ENCODE data around the gene MEIS3.
"Not testable (repeated sequence)": the region's sequence is repeated elsewhere in the genome, so short reads cannot be mapped to it uniquely, and the experiment has no call there.

MEIS3 gene

DNA sequence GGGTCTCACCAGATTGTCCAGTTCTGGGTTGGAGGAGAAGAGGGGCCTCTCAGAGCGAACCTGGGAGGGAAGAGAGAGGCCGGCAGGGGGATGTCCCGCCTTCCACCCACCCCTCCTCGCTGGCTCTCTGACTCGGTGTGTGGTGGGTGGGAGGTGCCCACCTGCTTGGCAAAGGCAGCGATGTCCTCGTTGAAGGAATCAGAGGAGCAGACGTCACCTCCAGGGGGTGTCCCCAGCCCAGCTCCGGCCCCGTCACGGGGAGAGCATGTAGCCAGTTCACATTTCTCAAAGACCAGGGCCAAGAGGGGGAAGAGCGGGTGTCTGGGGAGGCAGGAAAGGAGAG lies 2.7 kb downstream of the MEIS3 start:
- no peak for DNase-seq (ENCODE audit: low read depth in 2 of 2)

DNA sequence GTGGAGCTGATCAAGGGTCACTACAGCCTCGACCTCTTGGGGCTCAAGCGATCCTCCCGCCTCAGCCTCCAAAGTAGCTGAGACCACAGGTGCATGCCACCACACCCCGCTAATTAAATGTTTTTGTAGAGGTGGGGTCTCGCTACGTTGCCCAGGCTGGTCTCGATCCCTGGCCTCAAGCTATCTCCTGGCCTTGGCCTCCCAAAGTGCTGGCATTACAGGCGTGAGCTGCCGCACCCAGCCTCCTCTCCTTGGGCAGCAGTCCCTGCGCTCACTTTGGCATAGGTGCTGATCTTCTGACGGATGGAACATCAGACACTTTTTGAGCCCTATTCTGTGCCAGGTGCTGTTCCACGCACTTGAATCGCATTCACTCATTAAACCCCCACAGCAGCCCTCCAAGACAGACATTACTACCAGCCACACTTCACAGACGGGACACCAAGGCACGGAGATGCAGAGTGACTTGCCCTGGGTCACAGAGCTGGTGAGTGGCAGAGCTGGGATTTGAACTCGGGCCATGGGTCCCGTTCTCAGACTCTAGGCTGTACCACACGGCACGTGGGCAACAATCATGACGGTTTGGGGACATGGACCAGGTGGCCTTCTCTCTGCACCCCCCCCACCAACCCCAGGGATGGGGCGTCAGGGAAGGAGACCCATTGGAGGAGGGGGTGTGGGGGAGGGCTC lies 3.2 kb downstream of the MEIS3 start:
- no peak for DNase-seq (ENCODE audit: low read depth in 2 of 2)

DNA sequence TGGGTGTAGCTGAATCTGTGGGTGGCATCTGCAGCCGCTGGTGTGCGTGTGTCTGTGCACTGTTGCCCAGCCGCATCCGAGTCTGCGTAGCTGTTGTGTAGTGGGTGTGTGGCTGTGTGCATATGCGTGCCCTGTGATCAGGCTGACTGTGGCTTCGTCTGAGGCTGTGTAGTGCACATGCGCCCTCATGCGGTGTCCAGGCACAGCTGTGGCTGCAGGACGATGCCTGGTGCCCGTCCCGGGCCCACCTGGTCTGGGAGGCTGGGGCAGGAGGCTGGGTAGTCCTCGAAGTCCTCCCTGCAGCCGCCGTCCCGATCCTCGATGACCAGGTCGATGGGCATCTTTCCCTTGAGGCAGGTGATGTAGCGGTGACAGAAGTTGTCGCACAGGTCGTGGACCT lies 4.9 kb downstream of the MEIS3 start:
- DNase-seq (ENCODE audit: low read depth in 2 of 2), result no peak

DNA sequence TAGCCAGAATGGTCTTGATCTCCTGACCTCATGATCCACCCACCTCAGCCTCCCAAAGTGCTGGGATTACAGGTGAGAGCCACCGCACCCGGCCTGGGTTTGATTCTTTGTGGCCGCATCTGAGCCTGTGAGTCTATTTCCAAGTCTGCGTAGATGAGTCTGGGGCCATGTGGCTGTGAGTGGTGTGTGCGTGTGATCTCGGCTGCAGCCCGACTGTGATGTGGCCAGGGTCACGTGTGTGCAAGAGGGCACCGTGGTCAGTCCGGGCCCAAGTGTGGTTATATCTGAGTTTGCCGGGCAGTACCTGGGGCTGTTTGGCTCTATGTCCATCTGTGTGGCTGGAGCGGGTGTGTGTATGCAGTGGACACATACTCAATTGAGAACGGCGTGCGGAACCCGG lies 5.4 kb downstream of the MEIS3 start:
- DNase-seq (ENCODE audit: low read depth in 2 of 2), result no peak

DNA sequence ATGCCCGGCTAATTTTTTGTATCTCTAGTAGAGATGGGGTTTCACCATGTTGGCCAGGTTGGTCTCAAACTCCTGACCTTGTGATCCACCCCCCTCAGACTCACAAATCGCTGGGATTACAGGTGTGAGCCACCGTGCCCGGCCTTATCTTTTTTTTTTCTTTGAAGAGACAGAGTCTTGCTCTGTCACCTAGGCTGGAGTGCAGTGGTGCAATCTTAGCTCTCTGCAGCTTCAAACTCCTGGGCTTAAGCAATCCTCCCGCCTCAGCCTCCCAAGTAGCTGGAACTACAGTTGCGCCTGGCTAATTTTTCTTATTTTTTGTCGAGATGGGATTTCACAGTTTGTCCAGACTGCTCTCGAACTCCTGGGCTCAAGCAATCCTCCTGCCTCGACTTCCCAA lies 7.6 kb downstream of the MEIS3 start:
- not testable (repeated sequence) for DNase-seq (ENCODE audit: low read depth in 2 of 2)

DNA sequence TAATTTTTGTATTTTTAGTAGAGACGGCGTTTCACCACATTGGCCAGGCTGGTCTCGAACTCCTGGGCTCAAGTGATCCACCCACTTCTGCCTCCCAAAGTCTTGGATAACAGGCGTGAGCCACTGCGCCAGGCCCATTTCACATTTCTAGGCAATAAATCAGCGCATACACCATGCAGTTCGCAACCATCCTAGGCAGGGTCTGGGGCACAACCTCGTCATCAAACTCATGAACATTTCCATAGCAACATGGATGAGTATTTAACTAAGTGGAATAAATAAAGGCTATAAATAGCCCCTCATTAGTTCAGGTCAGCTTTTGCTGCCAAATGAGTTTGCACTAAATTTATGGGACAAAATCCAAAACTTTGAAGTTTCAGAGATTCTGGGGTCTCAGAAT lies 8.2 kb downstream of the MEIS3 start:
- no peak for DNase-seq (ENCODE audit: low read depth in 2 of 2)

DNA sequence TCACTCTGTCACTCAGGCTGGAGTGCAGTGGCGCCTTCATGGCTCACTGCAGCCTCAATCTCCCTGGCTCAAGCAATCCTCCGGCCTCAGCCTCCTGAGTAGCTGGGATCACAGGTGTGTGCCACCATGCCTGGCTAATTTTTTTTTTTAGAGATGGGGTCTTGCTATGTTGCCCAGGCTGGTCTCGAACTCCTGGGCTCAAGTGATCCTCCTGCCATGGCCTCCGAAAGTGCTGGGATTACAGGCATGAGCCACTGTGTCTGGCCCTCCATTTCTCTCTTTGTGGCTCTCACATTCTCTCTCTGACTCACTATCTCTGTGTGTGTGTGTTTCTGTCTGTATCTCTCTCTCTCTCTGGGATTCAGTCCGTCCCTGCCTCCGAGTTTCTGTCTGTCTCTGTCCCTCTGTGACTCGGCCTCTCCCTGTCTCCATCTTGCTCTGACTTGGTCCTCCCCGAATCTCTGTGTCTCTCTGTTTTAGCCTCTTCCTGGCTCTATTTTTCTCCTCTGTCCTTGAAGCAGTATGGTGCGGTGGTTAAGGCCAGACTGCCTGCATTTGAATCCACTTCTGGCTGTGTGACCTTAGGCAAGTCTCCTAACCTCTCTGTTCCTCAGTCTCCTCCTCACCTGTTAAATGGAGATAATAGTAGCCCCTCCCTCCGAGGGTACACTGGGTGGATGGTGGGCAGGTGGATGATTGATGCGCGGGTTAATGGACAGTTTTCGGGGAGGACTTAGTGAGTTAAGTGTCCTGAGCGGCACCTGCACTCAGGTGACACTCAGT lies 11.0 kb downstream of the MEIS3 start:
- no peak for DNase-seq (ENCODE audit: low read depth in 2 of 2)

DNA sequence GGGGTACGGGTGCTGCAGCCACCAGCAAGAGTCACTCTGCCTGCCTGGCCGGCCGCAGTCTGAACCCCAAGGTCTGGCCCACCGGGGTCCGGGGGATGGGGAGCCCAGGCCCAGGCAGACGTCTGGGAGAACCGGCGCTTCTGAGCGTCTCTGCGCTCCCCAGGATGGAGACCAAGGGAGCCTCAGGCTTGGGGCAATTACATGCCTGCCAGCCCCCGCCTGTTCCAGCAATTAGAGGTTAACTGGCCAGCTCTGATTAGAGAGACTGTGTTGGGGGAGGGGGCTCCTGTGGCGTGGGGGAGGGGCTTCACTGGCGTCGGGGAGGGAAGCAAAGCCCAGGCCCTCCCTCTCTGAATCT lies 11.9 kb downstream of the MEIS3 start:
- DNase-seq (ENCODE audit: low read depth in 2 of 2), result no peak

DNA sequence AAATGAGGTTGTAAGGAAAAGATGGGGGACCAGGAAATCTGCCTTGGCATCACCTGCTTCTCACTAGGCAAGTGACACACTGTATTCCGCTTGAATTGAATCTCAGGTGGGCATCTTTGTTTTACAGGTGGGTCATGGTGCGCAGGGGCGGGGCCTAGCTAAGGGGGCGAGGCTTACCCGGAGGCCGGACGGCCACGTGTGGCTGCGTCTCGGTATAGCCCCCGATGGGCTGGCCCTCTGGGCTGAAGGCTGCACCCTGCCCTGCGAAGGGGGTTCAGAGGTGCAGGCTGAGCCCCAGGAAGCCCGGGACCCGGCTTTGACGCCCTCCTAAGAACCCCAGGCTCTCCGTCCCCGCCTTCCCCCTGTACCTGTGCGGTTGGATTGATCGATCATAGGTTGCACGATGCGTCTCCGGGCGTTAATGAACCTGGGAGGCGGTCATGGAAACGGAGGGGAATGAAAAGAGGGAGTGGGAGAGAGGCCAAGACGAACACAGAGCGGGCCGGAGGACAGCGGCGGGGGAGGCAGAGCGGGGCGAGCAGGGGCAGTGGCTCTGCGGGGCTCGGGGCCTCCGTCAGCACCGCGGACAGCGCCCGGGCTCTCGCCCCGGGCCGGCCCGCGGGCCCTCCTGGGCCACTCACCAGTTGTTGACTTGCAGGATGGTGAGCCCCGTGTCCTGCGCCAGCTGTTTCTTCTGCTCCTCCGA lies 12.5 kb downstream of the MEIS3 start:
- no peak for DNase-seq (ENCODE audit: low read depth in 2 of 2)

DNA sequence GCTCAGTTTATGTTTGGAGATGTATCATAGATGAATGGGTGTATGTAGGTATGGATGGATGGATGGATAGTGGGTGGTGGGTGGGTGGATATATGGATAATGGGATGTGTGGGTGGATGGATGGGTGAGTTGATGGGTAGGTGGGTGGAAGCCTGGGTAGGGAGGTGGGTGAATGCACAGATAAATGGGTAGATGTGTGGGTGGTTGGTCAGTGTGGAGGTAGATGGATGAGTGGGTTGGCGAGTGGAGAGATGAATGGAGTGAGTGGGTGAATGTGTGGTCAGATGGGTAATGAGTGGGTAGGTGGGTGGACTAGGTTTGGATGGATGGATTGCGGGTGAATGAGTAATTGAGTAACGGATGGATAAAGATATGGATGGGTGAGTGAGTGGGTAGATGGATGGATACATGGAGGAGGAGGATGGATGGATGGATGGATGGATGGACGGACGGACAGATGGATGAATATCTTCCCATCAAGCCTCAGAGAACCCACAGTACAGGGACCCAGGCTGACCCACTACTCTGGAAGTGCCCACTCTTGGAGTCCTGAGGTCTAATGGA lies 13.4 kb downstream of the MEIS3 start:
- DNase-seq (ENCODE audit: low read depth in 2 of 2), result no peak

DNA sequence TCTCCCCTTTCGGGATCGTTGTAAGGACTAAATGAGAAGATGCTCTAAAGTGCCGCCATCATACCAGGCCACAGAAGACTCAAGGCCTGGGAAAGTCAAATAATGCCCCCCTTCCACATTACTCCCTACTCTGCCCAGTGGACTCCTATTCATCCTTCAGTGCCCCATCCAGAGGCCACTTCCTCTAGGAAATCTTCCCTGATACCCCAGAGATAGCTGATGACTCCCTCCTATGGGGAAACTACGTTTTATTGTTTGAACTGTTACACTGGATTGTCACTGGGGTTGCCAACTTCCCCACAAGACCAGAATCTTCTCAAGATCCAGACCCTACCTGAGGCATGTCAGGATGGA lies 14.2 kb downstream of the MEIS3 start:
- DNase-seq (ENCODE audit: low read depth in 2 of 2), result no peak

DNA sequence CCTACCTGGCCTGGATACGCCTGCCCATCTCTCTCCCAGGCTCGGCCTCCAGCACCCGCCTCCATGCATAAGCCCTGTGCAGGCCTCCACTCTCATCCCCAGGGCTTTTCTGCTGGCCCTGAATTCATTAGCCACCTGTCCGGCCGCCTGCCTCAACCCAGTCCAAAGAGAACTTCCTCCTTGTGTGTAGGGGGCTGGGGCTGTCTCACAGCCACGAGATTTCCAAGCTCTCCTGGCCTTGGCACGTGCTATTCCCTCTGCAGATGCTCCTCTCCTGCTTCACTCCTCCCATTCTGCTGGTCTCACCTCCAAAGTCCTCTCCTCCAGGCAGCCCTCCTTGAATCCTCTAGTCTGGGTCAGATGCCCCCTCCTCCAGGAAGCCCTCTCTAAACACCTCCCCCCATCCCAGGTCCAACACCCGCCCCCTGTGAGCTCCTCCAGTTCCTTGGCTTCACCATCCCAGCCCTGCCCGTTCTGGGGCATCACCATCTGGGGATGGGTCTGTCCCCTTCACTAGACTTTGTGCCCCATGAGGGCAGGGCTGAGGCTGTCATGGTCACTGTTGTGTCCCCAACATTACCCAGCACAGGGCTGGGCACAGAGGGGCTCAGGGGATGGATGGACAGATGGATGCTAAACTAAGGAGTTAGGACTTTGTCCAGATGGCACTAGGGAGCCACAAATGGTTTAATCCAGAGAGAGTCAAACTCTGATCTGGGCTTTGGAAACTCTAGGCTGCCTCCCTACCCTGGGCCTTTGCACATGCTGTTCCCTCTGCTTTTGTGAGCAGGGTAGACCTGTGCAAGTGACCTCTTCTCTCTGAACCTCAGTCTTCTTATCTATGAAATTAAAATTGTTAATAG lies 14.8 kb downstream of the MEIS3 start:
- no peak for DNase-seq (ENCODE audit: low read depth in 2 of 2)

DNA sequence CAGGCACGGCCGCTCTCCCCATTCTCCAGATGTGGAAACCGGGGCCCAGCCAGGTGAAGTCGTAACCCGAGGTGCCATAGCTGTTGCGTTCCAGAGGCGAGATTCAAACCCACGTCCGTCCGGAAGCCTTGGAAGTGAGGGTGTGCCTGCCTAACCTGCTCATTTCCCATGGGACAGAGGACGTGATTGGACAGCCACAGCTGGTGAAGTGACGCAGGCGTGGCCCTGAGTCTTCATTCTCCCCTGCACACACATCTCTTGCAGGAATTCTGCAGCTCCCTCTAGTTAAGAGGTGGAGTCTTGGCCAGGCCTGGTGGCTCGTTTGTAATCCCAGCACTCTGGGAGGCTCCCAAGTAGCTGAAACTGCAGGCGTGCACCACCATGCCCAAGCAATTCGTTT lies 16.8 kb downstream of the MEIS3 start:
- DNase-seq (ENCODE audit: low read depth in 2 of 2), result no peak

DNA sequence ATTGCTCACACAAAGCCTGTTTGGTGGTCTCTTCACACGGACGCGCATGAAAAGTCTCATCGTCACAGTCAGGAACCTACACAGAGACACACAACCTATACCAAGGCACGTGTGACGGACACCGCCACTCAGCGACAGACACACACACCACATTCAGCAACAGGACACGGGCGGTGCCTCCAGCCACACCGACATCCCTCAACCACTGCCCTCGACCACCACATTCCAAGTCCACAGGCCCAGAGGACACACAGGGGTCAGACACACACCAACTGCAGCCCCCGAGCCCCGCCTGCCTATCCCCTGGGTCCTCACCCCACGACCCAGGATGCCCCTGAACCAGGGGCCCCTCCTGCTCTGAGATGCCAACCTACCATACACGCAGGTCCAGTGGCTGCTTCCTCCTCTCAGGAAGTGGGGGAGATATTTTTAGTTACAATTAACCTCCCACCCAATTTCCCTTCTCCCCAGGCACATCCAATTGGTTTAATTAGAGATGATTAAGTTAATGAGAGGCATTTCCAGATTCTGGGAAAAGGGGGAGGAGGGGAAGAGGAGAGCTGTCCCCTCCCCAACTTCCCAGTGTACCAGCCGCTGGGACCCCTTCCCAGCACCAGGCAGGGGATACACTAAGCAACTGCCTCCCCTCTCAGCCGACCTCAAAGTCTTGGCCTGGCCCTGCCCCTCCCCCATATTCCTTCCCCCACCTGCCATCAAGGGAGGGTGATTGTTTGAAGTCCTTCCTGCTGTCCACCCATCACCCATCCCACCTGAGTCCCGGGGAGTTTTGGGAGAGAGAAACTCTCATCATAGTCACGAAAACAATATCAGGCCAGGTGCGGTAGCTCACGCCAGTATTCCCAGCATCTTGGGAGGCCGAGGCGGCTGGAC lies 20.4 kb downstream of the MEIS3 start:
- DNase-seq (ENCODE audit: low read depth in 2 of 2), result no peak

DNA sequence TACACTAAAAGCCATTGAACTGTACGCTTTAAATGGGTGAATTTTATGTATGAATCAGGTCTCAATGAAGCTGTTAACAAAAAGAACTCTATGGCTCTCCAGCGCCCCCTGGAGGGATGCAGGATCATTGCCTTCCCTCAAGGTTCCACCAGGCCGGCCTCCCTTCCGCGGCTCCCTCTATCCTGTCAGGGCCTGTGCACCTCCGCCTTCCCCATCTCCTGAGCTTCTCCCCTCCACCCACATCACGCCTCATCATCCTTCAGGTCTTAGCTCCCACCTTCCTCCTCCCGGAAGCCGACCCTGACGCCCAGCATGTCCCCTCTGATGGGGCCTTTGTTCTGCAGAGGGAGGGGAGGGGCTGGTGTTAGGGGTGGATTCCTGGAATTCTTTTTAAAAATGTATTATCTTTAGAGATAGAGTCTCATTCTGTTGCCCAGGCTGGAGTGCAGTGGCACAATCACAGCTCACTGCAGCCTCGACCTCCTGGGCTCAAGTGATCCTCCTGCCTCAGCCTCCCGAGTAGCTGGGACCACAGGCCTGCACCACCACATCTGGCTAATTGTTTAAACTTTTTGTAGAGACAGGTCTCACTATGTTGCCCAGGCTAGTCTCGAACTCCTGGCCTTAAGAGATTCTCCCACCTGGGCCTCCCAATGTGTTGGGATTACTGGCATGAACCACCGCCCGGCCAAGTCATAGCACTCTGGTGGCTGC lies 27.7 kb downstream of the MEIS3 start:
- peak; percentile 24 to 39 for DNase-seq (ENCODE audit: low read depth in 2 of 2)

DNA sequence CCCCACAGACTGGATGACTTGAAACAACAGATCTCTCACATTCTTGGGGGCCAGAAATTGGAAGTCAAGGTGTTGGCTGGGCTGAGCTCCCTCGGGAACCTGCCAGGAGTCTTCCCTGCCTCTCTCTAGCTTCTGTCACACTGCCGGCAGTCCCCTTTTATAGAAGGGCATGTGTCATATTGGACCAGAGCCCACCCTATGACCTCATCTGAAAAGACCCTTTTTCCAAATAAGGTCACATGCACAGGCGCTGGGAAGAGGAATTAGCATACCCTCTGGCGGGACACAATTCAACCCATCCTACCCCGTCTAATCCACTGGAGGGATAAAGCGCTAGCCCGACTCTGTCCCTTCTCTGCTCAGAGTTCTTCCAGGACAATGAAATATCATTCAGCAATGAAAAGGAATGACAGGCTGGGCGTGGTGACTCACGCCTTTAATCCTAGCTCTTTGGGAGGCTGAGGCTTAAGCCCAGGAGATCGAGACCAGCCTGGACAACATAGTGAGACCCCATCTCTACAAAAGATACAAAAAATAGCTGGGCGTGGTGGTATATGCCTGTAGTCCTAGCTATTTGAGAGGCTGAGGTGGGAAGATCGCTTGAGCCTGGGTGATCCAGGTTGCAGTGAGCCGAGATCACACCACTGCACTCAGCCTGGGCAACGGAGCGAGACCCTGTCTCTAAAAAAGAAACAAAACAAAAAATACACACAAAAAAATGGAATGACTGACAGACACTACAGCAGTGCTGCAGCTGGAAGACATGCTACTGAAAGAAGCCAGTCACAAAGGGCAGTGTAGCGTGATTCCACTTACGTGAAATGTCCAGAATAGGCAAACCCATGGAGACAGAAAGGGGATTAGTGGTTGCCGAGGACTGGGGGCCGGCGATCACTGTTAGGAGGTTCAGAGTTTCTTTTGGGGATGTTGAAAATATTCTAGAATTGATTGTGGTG lies 28.5 kb downstream of the MEIS3 start:
- no peak for DNase-seq (ENCODE audit: low read depth in 2 of 2)

DNA sequence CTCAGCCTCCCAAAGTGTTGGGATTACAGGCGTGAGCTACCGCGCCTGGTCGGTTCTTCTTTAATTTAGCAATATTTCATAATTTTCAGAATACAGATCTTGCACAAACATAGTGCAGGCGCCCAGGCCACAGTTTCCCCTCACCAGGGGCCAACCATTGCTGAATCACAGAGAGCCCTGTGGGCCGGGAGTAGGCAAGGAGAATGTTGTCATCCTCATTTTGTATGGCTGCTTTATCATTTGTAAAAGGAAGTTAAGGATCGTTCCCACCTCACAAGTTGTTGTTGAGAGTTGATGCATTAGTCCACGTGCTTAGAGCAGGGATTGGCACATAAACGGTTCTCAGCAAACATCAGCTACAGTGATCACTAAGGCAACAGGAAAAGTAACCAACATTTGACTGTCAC lies 30.2 kb downstream of the MEIS3 start:
- no peak for DNase-seq (ENCODE audit: low read depth in 2 of 2)

DNA sequence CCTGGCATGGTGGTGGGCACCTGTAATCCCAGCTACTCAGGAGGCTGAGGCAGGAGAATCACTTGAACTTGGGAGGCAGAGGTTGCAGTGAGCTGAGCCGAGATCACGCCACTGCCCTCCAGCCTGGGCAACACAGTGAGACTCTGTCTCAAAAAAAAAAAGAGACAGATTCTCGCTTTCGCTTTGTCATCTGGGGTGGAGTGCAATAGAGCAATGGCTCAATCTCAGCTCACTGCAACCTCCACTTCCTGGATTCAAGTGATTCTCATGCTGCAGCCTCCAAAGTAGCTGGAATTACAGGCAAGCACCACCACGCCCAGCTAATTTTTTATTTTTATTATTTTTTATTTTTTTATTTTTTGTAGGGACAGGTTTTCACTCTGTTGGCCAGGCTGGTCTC lies 30.6 kb downstream of the MEIS3 start:
- DNase-seq (ENCODE audit: low read depth in 2 of 2), result not testable (repeated sequence)

DNA sequence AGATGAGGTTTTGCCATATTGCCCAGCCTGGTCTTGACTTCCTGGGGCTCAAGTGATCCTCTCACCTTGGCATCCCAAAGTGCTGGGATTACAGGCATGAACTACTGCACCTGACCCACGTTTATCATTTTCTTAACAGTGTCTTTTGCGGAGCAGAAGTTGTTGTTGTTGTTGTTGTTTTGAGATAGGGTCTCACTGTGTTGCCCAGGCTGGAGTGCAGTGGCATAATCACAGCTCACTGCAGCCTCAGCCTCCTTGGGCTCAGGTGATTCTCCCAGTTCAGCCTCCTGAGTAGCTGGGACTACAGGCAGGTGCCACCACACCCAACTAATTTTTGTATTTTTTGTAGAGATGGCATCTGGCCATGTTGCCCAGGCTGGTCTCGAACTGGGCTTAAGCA lies 31.7 kb downstream of the MEIS3 start:
- not testable (repeated sequence) for DNase-seq (ENCODE audit: low read depth in 2 of 2)

All from fibroblast of skin of left quadriceps (primary cell).